HG03439 (cell line): ENCODE data around the gene FEM1B.

ENCODE experiments used
- ATAC-seq: cut with Tn5 transposase; IDR thresholded peaks from one replicate; pipeline ENCODE4 v1.9.1; 2021; ENCODE audit warnings: mild to moderate bottlenecking, moderate library complexity; ENCODE audit not compliant: unreplicated experiment

Gene FEM1B

GRCh38 chr15:68319997-68320396, 42.5 kb downstream of the FEM1B start:
- ATAC-seq = no peak

DNA sequence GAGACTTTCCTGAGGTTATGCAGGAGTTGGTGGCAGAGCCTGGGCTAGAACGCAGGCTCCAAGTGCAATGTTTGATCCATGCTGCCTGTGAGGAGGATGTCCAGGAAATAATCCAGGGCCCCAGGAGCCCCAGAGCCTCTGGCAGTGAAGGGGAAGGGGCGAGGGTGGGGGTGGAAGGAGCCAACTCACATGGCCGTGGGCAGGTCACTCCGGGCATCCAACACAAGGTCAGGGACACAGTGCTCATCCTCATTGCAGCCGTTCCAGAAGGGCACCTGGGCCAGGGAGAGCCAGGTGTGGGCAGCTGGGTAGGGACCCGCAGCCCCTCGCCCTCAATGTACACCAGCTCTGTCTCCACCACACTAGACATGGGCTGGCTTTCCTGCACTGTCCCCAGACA, 43.7 kb downstream of the FEM1B start:
- no peak for ATAC-seq

GRCh38 chr15:68322796-68323195, 45.3 kb downstream of the FEM1B start:
- no peak for ATAC-seq

DNA sequence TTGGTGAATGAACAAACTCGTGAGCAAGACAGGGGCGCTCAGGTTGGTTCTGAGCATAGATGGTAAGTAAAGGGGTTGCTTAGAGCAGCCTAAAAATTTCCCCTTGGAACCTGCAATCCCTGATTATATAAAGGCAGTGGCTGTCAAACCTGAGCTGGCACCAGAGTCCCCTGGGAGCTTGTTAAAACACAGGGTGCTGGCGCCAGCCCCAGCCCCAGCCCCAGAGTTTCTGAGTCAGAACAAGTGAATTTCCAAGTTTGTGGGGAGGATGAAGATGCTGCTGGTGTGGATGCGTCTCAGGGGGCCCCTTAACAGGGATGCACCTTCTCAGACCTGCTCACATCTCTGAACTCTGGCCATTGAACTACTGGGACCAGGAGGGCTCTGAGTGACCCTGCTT, 48.2 kb downstream of the FEM1B start:
- ATAC-seq = no peak

DNA sequence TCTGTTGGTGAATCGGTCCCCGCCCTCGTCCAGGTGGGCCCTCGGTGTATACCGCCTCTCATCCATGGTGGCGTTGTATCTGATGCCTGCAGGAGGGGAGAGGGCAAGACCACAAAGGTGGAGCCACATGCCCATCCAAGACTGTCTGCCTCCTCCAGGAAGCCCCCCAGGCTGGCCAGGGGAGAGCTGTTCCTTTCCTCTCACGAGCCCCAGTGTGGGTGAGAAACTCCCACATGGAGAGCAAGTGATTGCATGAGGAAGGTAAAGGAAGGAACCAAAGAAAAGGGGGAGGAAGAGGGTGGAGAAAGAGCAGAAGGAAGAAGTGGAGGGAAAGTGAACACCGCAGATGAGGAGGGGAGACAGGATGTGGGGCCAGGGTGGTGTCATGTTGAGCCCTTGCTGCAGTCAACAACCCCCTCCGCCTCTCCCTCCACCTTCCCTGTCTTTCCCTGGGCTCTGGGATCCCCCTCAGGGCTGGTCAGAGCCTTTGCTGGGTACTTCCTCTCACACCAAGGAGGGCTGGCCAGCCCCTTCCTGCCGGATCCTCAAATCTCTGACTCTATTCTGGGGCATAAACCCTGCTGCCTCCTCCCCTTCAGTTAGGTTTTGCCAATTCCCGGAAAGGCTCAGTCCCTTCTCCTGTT, 49.3 kb downstream of the FEM1B start:
- no peak for ATAC-seq

DNA sequence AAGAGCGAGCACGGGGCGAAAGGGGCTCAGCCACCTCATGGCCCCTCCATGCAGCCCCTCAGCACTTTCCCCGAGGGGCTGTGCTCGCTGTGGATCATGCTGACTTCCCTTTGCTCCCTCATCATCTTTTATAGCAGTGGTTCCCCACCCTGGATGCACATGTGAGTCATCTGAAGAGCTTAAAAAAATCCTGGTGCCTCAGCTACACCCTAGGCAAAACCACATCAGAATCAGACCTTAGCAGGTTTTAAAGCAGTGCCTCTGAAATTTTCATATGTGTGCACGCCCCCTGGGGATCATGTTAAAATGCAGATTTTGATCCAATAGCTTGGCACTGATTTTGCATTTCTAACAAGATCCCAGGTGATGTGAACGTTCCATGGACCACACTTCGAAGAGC, 50.9 kb downstream of the FEM1B start:
- ATAC-seq = no peak

DNA sequence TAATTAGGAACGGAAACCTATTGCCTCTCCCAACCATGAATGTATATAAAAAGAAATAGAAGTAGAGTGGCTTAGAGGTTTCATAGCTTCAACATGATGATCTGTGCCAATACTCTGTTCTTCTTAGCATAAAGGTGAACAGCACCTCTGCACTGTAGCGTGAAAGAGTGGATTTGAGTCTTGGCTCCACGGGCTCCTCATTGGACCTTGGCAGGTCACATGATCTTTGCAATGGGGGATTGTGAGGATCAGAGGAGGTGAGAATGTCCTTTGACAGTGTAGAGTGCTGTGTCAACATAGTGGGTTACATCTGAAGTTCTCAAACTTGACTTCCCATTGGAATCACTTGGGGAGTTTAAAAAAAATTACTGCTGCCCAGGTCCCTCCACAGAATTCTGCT, 51.4 kb downstream of the FEM1B start:
- no peak for ATAC-seq

GRCh38 chr15:68330416-68330815, 52.9 kb downstream of the FEM1B start:
- ATAC-seq = no peak

GRCh38 chr15:68330901-68331300, 53.4 kb downstream of the FEM1B start:
- no peak for ATAC-seq

GRCh38 chr15:68332266-68332665, 54.7 kb downstream of the FEM1B start:
- no peak for ATAC-seq

- no peak for ATAC-seq
These were observed 56.4 kb downstream of the FEM1B start for GRCh38 chr15:68333775-68334470.

GRCh38 chr15:68334661-68335124, 57.1 kb downstream of the FEM1B start:
- no peak for ATAC-seq

GRCh38 chr15:68335251-68335650, 57.7 kb downstream of the FEM1B start:
- no peak for ATAC-seq

DNA sequence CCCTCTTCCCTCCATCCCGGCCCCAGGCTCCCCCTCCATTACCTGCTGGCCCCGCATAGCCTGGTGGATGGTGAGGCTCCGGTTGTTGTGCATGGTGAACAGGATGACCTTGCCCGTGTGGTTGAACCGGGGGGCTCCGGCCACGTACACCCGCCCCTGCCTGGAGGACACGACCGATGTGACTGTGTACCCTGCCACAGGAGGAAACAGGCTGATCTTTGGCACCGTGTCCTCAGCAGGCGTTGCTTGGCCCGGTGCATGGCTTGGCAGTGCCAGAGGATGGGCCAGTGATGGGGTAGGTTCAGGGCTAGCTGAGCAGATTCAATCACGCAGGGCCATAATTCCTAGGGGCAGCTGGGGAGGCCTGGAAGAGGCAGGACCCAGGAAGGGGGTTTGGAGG, 58.1 kb downstream of the FEM1B start:
- no peak for ATAC-seq

GRCh38 chr15:68336516-68336915, 59.0 kb downstream of the FEM1B start:
- ATAC-seq = no peak

DNA sequence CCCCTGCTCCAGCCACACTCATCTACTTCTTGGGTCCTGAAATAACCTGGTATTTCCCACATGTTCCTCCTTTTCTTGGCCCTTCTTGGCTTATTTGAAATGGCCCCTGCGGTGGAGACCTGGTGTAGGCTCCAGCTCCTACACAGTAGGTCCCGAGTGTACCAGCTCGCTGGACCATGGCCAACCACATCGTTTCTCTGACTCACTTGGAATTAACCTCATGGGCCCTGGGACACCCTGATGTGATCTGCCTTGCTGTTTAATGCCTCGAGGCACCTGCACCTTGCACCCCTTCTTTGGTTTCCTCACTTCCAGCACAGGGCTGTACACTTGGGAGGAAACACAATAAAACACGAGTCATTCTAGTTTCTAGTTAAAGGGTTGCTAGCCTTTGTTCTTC, 60.3 kb downstream of the FEM1B start:
- ATAC-seq = no peak

DNA sequence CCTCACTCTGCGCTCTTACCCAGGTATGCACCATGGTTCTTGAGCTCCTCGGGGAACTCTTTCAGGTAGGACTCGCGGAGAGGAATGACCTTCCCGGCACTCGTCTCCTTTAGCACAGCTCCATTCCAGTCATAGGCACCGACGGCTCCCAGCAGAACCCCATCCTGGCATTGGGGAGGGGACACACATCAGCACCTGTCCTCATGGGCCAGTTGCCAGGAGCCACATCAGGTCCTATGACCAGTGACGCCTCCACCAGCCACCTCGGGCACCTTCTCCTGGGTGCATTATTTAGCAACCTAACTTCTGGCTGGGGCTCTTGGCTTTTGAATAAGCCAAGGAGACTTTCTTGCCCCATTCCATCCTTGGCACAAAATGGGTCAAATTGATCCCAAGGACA, 61.9 kb downstream of the FEM1B start:
- no peak for ATAC-seq

DNA sequence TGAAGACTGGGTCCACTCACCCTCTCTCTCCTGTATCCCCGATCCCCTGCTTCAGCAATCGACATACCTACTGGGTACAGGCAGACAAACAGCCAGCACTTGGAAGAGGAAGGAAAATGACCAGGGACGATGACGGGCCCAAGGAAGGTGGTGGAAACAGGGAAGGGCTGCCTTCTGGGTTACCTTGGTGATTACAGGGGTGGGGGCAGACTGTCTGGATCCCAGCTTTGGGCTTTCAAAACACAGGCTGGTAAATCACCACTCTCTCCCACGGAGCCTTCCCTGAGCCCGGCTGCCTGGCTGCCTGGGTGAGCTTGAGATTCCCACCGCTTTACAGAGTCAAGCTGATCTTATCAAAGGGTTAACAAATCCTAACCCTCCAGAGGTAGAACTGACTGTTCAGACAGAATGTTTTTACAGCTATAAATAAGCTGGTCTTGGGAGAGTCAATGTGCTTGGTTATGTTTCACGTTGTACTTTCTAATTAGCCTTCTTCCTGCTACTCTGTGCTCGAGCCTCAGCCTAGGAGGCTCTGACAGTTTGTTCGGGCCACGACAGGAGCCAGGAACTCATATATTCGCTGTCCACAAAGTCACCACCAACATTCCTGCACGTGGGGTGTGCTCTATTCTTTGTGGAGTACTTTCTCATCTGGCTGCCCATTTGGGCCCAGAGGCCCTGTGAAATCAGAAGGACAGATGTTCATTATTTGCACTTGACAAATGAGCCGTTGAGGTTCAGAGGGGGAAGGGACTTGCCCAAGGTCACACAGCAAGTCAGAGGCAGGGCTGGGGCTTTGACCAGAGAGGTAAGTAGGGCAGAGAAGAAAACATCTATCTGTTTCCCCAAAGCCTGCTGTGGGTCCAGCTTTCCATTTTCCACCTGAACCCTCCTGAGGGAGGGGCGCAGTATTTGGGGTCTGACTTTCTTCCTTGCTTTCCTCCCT, 63.5 kb downstream of the FEM1B start:
- ATAC-seq = no peak

DNA sequence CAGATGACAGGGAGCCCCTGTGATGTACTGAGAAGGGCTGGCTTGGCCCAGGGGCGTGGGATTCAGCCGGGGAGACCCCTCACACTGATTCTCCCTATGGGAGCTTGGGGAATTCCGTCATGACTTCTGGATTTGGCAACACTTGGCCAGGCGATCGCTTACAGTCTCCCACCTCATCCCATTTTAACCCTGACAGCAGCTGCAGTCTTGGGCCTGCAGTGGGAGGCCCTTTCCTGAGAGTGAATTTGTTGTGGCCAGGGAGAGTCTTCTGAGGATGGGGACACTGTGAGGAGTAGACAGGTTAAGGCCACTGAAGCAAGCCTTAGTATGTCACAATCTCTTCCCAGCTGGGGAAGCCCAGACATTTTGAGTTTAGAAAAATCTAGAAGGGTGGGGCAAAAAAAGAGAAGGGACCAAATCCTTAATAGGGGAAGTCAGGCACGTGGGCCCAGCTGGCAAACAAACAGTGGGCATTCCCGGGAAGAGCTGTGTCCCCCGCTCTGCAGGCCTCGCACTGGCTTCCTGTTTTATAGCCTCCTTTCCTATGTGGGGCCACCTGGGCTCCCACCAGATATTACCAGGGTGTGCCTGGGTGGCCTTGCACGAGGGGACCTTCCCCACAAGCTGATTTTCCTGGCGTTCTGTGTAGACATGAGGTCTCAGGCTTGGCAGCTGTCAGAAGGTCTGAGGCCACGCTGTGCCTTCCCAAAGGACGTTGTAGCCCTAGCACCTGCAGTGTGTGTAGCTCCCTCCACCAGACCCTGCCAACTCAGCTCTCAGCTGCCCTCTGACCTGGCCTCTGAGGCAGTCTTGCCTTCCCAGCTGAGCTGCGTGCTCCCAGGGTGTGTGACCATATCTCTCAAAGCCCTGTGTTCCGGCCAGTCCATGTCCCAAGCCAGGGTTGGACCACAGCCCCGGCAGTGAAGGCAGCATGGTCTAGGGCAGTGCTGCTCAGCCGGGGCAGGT, 64.5 kb downstream of the FEM1B start:
- no peak for ATAC-seq

DNA sequence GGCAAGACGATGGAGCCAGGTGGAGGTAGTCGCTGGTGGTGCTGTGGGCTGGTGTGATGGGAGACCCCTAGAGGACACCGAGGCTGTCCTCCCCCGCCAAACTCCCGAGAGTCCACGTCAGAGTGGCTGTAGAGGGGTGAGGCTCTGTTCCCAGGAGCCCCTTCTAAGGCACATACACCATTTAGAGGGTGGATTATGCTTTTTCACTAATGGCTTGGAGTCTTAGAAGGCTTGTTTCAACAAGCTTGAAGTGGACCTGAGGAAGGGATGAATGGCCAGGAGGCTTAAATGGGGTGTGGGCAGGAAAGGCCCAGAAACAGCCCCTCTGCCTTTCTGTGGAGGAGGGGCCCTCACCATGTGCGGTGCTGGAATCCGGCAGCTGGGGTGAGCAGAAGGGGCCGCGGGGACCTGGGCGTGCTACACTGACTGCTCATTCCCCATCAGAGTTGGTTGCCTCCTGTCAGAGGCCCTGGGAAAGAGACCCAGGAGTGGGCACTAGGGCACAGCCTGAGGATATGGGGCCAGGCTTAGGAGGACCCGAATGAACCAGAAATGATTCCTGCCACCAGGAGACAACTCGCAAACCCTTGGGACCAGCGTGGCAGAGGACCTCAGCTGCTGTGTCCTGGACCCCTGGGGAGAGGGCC, 66.2 kb downstream of the FEM1B start:
- no peak for ATAC-seq
